C4-2B (cell line): ENCODE data around the gene UGT2B17.
"Not testable (repeated sequence)": the region's sequence is repeated elsewhere in the genome, so short reads cannot be mapped to it uniquely, and the experiment has no call there.

ENCODE experiments used
- CTCF ChIP-seq: fragments of 450-650 bp; conservative IDR thresholded peaks from 2 replicates; pipeline ENCODE4 v1.5.1; 2017; ENCODE audit warnings: mild to moderate bottlenecking
- ZFX ChIP-seq: fragments of 450-650 bp; IDR thresholded peaks from 2 replicates; pipeline ENCODE4 v1.6.1; 2017

DNA sequence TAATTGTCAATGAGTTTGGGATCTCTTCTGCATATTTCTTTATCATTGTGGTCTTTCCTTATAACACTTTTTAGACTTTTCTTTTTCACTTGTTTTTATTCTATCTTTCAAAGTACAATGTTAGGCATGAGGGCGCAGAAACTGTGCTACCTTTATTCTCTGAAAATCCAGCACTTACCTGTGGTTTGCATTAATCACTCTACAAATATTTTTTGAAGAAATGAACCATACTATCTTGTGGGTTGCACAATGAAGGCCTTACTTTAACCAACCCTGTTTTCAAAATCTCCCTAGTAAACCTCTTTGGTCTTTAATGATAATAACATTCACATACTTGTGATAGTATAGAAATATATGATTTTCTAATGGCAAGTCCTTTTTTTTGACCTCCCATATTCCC is 11.0 kb downstream of the UGT2B17 start:
- not testable (repeated sequence) for TF ChIP-seq CTCF, ZFX
